ENCODE data around the gene ABCC4. TPM values are rescaled to one million over a fixed set of nuclear protein-coding genes. Genes with fewer than 3 reads are reported as not detected.

ABCC4 gene
- total RNA-seq, 1 donor from 2014 or later = 4.0 TPM

- no peak for TF ChIP-seq CTCF (IDR thresholded peaks at IDR 0.05)
- Mint-ChIP-seq H3K27me3 (ENCODE audit: unreplicated experiment) (no peaks in the 10 kb centered on the region), H3K36me3 (ENCODE audit: unreplicated experiment) (no peaks in the 10 kb centered on the region), H3K9me3 (ENCODE audit: unreplicated experiment) (no peaks in the 10 kb centered on the region), H3K27ac (ENCODE audit: unreplicated experiment) (no peak overlapping the region), H3K4me1 (ENCODE audit: unreplicated experiment) (no peaks in the 10 kb centered on the region), H3K4me3 (ENCODE audit: unreplicated experiment) (no peak overlapping the region)
- no peak for DNase-seq (ENCODE audit: extremely low spot score, unreplicated experiment)
Observed at GRCh38 chr13:95188128-95188527, 113.1 kb downstream of the ABCC4 start.

GRCh38 chr13:95185851-95186250, 115.4 kb downstream of the ABCC4 start:
- Mint-ChIP-seq H3K27ac (ENCODE audit: unreplicated experiment) (no peak overlapping the region), H3K9me3 (ENCODE audit: unreplicated experiment) (no peaks in the 10 kb centered on the region), H3K4me3 (ENCODE audit: unreplicated experiment) (no peak overlapping the region), H3K4me1 (ENCODE audit: unreplicated experiment) (no peaks in the 10 kb centered on the region), H3K27me3 (ENCODE audit: unreplicated experiment) (no peaks in the 10 kb centered on the region), H3K36me3 (ENCODE audit: unreplicated experiment) (no peaks in the 10 kb centered on the region)
- TF ChIP-seq CTCF (IDR thresholded peaks at IDR 0.05) = no peak
- DNase-seq (ENCODE audit: extremely low spot score, unreplicated experiment) = no peak

- Mint-ChIP-seq H3K9me3 (ENCODE audit: unreplicated experiment) (no peaks in the 10 kb centered on the region), H3K27ac (ENCODE audit: unreplicated experiment) (no peak overlapping the region), H3K4me1 (ENCODE audit: unreplicated experiment) (no peaks in the 10 kb centered on the region), H3K4me3 (ENCODE audit: unreplicated experiment) (no peak overlapping the region), H3K27me3 (ENCODE audit: unreplicated experiment) (no peaks in the 10 kb centered on the region), H3K36me3 (ENCODE audit: unreplicated experiment) (no peaks in the 10 kb centered on the region)
- no peak for TF ChIP-seq CTCF (IDR thresholded peaks at IDR 0.05)
- no peak for DNase-seq (ENCODE audit: extremely low spot score, unreplicated experiment)
Observed at GRCh38 chr13:95185311-95185710, 115.9 kb downstream of the ABCC4 start.

- no peak for TF ChIP-seq CTCF (IDR thresholded peaks at IDR 0.05)
- Mint-ChIP-seq H3K4me3 (ENCODE audit: unreplicated experiment) (no peak overlapping the region), H3K27ac (ENCODE audit: unreplicated experiment) (no peak overlapping the region), H3K9me3 (ENCODE audit: unreplicated experiment) (no peaks in the 10 kb centered on the region), H3K4me1 (ENCODE audit: unreplicated experiment) (no peaks in the 10 kb centered on the region), H3K36me3 (ENCODE audit: unreplicated experiment) (no peaks in the 10 kb centered on the region), H3K27me3 (ENCODE audit: unreplicated experiment) (no peaks in the 10 kb centered on the region)
- no peak for DNase-seq (ENCODE audit: extremely low spot score, unreplicated experiment)
Observed at GRCh38 chr13:95184317-95184716, 116.9 kb downstream of the ABCC4 start.

GRCh38 chr13:95182570-95183265, 118.5 kb downstream of the ABCC4 start:
- no peaks in the 10 kb centered on the region for H3K9me3 Mint-ChIP-seq (ENCODE audit: unreplicated experiment)
- no peaks in the 10 kb centered on the region for H3K4me1 Mint-ChIP-seq (ENCODE audit: unreplicated experiment)
- TF ChIP-seq CTCF (IDR thresholded peaks at IDR 0.05) = no peak
- H3K27ac Mint-ChIP-seq (ENCODE audit: unreplicated experiment) = no peak overlapping the region
- no peaks in the 10 kb centered on the region for H3K36me3 Mint-ChIP-seq (ENCODE audit: unreplicated experiment)
- H3K27me3 Mint-ChIP-seq (ENCODE audit: unreplicated experiment) = no peaks in the 10 kb centered on the region
- no peak overlapping the region for H3K4me3 Mint-ChIP-seq (ENCODE audit: unreplicated experiment)
- DNase-seq (ENCODE audit: extremely low spot score, unreplicated experiment) = no peak

All from osteocyte (in vitro differentiated cells).